HL-60 (cell line): ENCODE data around the gene KRTAP12-2.

ENCODE experiments used
- DNase-seq, 2 experiments: peaks; one replicate each; pipeline ENCODE4 v3.0.0-alpha.2; 2010 to 2020; ENCODE audit warnings: low read depth in 1 of 2, low spot score in 1 of 2
- H3K27ac ChIP-seq: fragments of 250-450 bp; sonication (Bioruptor Pico); replicated peaks from 2 replicates; pipeline ENCODE4 v1.5.1; 2020; ENCODE audit warnings: mild to moderate bottlenecking, moderate library complexity
- H3K27me3 ChIP-seq: fragments of 250-450 bp; sonication (Bioruptor Pico); 2 replicates; pipeline ENCODE4 v1.5.1; 2021; ENCODE audit warnings: mild to moderate bottlenecking, moderate library complexity; ENCODE audit not compliant: insufficient read depth, poor library complexity, severe bottlenecking
- H3K4me3 ChIP-seq: replicated peaks from 2 replicates; pipeline ENCODE4 v1.5.1; 2011; ENCODE audit warnings: mild to moderate bottlenecking, control low read depth, low read length; ENCODE audit not compliant: insufficient read depth
- GABPA ChIP-seq: IDR thresholded peaks from 2 replicates; pipeline ENCODE4 v1.6.1; 2012; ENCODE audit warnings: low read depth
- POLR2AphosphoS5 ChIP-seq: IDR thresholded peaks from 2 replicates; pipeline ENCODE4 v1.6.1; 2012; ENCODE audit warnings: low read depth
- SPI1 ChIP-seq: IDR thresholded peaks from 2 replicates; pipeline ENCODE4 v1.6.1; 2012; ENCODE audit warnings: low read depth, mild to moderate bottlenecking, borderline replicate concordance
- long read RNA-seq: library from polyadenylated mRNA; unstranded; transcript quantifications from one replicate; pipeline ENCODE4 v2.0.0, GENCODE V29; 2020
- TF ChIP-seq, protein P1 (sequence below): IDR thresholded peaks from 2 replicates; pipeline ENCODE4 v1.6.1; 2012; ENCODE audit warnings: low read depth; ENCODE audit not compliant: insufficient replicate concordance
- TF ChIP-seq, protein P2 (sequence below): IDR thresholded peaks from one replicate; pipeline ENCODE4 v1.5.1; 2011; ENCODE audit warnings: low read length, control low read depth, inconsistent platforms; ENCODE audit not compliant: insufficient read depth

KRTAP12-2 gene, protein sequence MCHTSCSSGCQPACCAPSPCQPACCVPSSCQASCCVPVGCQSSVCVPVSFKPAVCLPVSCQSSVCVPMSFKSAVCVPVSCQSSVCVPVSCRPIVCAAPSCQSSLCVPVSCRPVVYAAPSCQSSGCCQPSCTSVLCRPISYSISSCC
- long read RNA-seq: 0 reads

DNA sequence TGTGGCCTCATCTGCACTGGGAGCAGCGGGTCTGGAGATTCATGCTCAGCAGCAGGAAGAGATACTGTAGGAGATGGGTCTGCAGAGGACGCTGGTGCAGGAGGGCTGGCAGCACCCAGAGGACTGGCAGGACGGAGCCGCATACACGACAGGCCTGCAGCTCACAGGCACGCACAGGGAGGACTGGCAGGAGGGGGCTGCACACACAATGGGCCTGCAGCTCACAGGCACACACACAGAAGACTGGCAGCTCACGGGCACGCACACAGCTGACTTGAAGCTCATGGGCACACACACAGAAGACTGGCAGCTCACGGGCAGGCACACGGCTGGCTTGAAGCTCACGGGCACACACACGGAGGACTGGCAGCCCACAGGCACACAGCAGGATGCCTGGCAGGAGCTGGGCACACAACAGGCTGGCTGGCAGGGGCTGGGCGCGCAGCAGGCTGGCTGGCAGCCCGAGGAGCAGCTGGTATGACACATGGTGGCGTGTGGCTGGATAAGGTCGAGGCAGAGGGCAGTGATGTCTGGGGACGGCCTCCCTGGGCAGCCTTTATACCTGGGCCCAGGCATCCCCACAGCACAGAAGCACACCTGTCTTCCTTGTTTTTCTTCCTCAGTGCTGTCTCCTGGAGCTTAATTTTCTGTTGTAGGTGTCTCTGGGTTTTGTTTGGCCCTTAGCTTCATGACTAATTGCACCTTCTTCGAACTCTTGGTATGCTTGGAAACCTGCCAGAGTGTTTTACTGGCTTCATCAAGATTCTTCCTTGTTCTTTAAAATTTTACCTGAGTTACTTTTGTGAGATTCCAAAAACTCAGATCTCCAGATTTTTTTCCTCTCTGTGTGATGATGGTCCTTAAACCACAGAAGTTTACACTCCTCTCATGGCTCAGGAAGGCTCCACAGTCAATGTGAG is at the start of gene KRTAP12-2:
Gene KRTAP12-2, minus strand, starts transcription at position 527 of the 920 bp plus-strand sequence. Its CDS starts 41 bp downstream, at position 486.
- DNase-seq: no peak
- no peak within 1 kb of the TSS for H3K27ac ChIP-seq
- no peak for TF ChIP-seq GABPA
- no peak for TF ChIP-seq POLR2AphosphoS5
- no peak for TF ChIP-seq SPI1
- TF ChIP-seq, protein P1, sequence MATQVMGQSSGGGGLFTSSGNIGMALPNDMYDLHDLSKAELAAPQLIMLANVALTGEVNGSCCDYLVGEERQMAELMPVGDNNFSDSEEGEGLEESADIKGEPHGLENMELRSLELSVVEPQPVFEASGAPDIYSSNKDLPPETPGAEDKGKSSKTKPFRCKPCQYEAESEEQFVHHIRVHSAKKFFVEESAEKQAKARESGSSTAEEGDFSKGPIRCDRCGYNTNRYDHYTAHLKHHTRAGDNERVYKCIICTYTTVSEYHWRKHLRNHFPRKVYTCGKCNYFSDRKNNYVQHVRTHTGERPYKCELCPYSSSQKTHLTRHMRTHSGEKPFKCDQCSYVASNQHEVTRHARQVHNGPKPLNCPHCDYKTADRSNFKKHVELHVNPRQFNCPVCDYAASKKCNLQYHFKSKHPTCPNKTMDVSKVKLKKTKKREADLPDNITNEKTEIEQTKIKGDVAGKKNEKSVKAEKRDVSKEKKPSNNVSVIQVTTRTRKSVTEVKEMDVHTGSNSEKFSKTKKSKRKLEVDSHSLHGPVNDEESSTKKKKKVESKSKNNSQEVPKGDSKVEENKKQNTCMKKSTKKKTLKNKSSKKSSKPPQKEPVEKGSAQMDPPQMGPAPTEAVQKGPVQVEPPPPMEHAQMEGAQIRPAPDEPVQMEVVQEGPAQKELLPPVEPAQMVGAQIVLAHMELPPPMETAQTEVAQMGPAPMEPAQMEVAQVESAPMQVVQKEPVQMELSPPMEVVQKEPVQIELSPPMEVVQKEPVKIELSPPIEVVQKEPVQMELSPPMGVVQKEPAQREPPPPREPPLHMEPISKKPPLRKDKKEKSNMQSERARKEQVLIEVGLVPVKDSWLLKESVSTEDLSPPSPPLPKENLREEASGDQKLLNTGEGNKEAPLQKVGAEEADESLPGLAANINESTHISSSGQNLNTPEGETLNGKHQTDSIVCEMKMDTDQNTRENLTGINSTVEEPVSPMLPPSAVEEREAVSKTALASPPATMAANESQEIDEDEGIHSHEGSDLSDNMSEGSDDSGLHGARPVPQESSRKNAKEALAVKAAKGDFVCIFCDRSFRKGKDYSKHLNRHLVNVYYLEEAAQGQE: no peak
- TF ChIP-seq, protein P2, sequence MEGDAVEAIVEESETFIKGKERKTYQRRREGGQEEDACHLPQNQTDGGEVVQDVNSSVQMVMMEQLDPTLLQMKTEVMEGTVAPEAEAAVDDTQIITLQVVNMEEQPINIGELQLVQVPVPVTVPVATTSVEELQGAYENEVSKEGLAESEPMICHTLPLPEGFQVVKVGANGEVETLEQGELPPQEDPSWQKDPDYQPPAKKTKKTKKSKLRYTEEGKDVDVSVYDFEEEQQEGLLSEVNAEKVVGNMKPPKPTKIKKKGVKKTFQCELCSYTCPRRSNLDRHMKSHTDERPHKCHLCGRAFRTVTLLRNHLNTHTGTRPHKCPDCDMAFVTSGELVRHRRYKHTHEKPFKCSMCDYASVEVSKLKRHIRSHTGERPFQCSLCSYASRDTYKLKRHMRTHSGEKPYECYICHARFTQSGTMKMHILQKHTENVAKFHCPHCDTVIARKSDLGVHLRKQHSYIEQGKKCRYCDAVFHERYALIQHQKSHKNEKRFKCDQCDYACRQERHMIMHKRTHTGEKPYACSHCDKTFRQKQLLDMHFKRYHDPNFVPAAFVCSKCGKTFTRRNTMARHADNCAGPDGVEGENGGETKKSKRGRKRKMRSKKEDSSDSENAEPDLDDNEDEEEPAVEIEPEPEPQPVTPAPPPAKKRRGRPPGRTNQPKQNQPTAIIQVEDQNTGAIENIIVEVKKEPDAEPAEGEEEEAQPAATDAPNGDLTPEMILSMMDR: no peak
- H3K27me3 ChIP-seq: no peaks in the 10 kb centered on the region
- H3K4me3 ChIP-seq: no peak within 1 kb of the TSS

DNA sequence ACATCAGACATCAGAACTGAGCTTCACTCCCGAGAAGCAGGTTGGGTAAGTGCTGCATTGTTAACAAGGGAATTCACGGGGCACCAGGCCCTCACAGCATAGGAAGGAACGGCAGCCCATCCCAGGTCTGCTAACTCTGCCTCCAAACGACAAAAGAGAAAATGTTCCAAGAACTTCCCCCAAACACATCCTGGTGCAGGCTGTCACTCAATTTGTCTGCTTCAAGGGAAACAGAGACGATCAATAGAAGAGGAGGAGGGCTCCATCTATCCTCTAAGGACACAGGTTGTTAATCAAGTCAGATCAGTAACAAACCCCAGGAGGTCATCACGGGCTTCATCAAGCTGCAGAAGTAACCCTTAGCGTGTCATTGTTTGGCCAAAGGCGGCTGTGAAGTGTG is 48.2 kb upstream of the KRTAP12-2 start:
- TF ChIP-seq, protein P1: no peak
- TF ChIP-seq, protein P2: no peak
- TF ChIP-seq GABPA: no peak
- no peak for TF ChIP-seq POLR2AphosphoS5
- no peak for TF ChIP-seq SPI1
- Histone ChIP-seq H3K4me3 (no peak overlapping the region), H3K27ac (no peak overlapping the region), H3K27me3 (peaks cover 38% of the 10 kb centered on the region)
- no peak for DNase-seq

DNA sequence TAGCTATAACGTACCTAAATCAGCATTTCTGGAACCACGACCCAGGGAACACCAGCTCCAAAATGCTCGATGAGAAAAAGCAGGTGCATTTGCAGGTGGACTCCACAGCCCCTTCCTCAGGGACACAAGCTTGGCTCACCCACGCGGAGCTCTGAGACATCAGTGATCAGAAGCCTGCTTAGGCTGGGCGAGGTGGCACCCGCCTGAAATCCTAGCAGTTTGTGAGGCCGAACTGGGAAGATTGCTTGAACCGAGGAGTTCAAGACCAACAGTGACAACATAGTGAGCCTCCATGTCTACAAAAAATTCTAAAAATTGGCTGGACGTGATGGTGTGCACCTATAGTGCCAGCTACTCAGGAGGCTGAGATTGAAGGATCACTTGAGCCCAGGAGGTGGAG is 47.1 kb upstream of the KRTAP12-2 start:
- Histone ChIP-seq H3K4me3 (no peak overlapping the region), H3K27ac (no peak overlapping the region), H3K27me3 (peaks cover 49% of the 10 kb centered on the region)
- TF ChIP-seq SPI1: no peak
- TF ChIP-seq, protein P1: no peak
- no peak for TF ChIP-seq POLR2AphosphoS5
- TF ChIP-seq, protein P2: no peak
- no peak for TF ChIP-seq GABPA
- DNase-seq: no peak
